Measurements from ENCODE around the gene PAN3.

DNA sequence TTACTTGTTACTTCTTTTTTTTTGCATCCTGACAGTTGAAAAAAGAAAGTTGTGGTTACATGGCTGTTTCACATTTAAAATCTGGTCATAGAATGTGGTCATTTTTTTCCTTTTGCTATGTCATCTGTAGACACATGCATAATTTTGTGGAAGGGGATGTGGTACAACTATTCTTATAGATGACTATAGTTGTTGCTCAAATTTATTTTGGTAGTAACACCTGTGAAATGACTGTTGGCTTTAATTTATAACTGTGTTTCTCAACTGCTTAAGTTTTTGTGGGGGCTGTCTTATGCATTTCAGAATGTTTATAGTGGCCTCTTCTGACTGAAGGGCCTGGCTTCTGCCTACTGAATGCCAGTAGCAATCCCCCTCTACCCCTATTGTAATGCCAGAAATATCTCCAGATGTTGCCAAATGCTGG lies 130.5 kb downstream of the PAN3 start:
- TF ChIP-seq CTCF (conservative IDR thresholded peaks at IDR 0.05 in 1 of 2, IDR thresholded peaks at IDR 0.05 in 1 of 2; ENCODE audit: extremely low read depth in 1 of 2, insufficient read depth in 1 of 2, low read depth in 1 of 2, low read length in 2 of 2) (no peak), EZH2 (IDR thresholded peaks at IDR 0.05; ENCODE audit: borderline replicate concordance, low read length) (no peak)

Data from mammary epithelial cell (primary cell).